Measurements from ENCODE around the gene CARMIL1.

CARMIL1 gene

GRCh38 chr6:25586927-25587326 lies 307.8 kb downstream of the CARMIL1 start:
- no peak for DNase-seq

- DNase-seq, result no peak
Measured at GRCh38 chr6:25590986-25591385, 311.8 kb downstream of the CARMIL1 start.

GRCh38 chr6:25596928-25597818 lies 318.0 kb downstream of the CARMIL1 start:
- no peak for DNase-seq

- DNase-seq, result no peak
Measured at GRCh38 chr6:25599516-25600085, 320.4 kb downstream of the CARMIL1 start.

GRCh38 chr6:25601800-25602673 lies 322.9 kb downstream of the CARMIL1 start:
- DNase-seq, result peak; percentile 83 to 84

GRCh38 chr6:25602674-25602982 lies 323.5 kb downstream of the CARMIL1 start:
- no peak for DNase-seq

- DNase-seq, result no peak
Measured at GRCh38 chr6:25603251-25603650, 324.1 kb downstream of the CARMIL1 start.

- DNase-seq, result no peak
Measured at GRCh38 chr6:25606151-25606550, 327.0 kb downstream of the CARMIL1 start.

GRCh38 chr6:25608558-25609174 lies 329.5 kb downstream of the CARMIL1 start:
- DNase-seq, result no peak

GRCh38 chr6:25612666-25613065 lies 333.5 kb downstream of the CARMIL1 start:
- peak; percentile 16 to 19 for DNase-seq

- DNase-seq, result no peak
Measured at GRCh38 chr6:25613415-25613814, 334.2 kb downstream of the CARMIL1 start.

- no peak for DNase-seq
Measured at GRCh38 chr6:25614052-25614451, 334.9 kb downstream of the CARMIL1 start.

GRCh38 chr6:25615471-25615870 lies 336.3 kb downstream of the CARMIL1 start:
- DNase-seq, result no peak

- no peak for DNase-seq
Measured at GRCh38 chr6:25617997-25618396, 338.8 kb downstream of the CARMIL1 start.

GRCh38 chr6:25619217-25619616 lies 340.0 kb downstream of the CARMIL1 start:
- DNase-seq, result no peak

- DNase-seq, result no peak
Measured at GRCh38 chr6:25620391-25620790, 341.2 kb downstream of the CARMIL1 start.

GRCh38 chr6:25623065-25623464 lies 343.9 kb downstream of the CARMIL1 start:
- no peak for DNase-seq

- DNase-seq, result no peak
Measured at GRCh38 chr6:25623879-25624278, 344.7 kb downstream of the CARMIL1 start.

GRCh38 chr6:25627001-25627400 lies 347.8 kb downstream of the CARMIL1 start:
- no peak for DNase-seq

- DNase-seq, result no peak
Measured at GRCh38 chr6:25628471-25629197, 349.5 kb downstream of the CARMIL1 start.

GRCh38 chr6:25629198-25629576 lies 350.0 kb downstream of the CARMIL1 start:
- no peak for DNase-seq

- DNase-seq, result no peak
Measured at GRCh38 chr6:25630508-25631278, 351.5 kb downstream of the CARMIL1 start.
